Measurements from ENCODE around the gene DYNLT2. TPM values are rescaled to one million over a fixed set of nuclear protein-coding genes. Genes with fewer than 3 reads are reported as not detected.

Gene DYNLT2
- total and polyA plus RNA-seq, 2 of the 13 experiments (the other 11 are each of a cell fraction or from before 2014, with no cell fraction given) = 2.1 to 4.3 TPM

- TF ChIP-seq, protein P1, sequence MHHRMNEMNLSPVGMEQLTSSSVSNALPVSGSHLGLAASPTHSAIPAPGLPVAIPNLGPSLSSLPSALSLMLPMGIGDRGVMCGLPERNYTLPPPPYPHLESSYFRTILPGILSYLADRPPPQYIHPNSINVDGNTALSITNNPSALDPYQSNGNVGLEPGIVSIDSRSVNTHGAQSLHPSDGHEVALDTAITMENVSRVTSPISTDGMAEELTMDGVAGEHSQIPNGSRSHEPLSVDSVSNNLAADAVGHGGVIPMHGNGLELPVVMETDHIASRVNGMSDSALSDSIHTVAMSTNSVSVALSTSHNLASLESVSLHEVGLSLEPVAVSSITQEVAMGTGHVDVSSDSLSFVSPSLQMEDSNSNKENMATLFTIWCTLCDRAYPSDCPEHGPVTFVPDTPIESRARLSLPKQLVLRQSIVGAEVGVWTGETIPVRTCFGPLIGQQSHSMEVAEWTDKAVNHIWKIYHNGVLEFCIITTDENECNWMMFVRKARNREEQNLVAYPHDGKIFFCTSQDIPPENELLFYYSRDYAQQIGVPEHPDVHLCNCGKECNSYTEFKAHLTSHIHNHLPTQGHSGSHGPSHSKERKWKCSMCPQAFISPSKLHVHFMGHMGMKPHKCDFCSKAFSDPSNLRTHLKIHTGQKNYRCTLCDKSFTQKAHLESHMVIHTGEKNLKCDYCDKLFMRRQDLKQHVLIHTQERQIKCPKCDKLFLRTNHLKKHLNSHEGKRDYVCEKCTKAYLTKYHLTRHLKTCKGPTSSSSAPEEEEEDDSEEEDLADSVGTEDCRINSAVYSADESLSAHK (CRISPR knock-in tag; IDR thresholded peaks at IDR 0.05; ENCODE audit: borderline replicate concordance) = no peak
- no peak for TF ChIP-seq SUZ12 (IDR thresholded peaks at IDR 0.05; ENCODE audit: low read depth, low read length)
- TF ChIP-seq, protein P2, sequence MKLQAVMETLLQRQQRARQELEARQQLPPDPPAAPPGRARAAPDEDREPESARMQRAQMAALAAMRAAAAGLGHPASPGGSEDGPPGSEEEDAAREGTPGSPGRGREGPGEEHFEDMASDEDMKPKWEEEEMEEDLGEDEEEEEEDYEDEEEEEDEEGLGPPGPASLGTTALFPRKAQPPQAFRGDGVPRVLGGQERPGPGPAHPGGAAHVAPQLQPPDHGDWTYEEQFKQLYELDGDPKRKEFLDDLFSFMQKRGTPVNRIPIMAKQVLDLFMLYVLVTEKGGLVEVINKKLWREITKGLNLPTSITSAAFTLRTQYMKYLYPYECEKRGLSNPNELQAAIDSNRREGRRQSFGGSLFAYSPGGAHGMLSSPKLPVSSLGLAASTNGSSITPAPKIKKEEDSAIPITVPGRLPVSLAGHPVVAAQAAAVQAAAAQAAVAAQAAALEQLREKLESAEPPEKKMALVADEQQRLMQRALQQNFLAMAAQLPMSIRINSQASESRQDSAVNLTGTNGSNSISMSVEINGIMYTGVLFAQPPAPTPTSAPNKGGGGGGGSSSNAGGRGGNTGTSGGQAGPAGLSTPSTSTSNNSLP (IDR thresholded peaks at IDR 0.05; ENCODE audit: low read depth, low read length) = 0 out of 2 replicates have a peak, but pooled peaks have one; percentile 35
- no peak for TF ChIP-seq JARID2 (CRISPR knock-in tag; IDR thresholded peaks at IDR 0.05; ENCODE audit: insufficient replicate concordance)
- TF ChIP-seq, protein P3, sequence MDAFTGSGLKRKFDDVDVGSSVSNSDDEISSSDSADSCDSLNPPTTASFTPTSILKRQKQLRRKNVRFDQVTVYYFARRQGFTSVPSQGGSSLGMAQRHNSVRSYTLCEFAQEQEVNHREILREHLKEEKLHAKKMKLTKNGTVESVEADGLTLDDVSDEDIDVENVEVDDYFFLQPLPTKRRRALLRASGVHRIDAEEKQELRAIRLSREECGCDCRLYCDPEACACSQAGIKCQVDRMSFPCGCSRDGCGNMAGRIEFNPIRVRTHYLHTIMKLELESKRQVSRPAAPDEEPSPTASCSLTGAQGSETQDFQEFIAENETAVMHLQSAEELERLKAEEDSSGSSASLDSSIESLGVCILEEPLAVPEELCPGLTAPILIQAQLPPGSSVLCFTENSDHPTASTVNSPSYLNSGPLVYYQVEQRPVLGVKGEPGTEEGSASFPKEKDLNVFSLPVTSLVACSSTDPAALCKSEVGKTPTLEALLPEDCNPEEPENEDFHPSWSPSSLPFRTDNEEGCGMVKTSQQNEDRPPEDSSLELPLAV (CRISPR knock-in tag; conservative IDR thresholded peaks at IDR 0.05; ENCODE audit: low read depth) = no peak
- TF ChIP-seq ZNF143 (CRISPR knock-in tag; IDR thresholded peaks at IDR 0.05) = no peak; the same call in 1 of the 2 replicates
- no peak for TF ChIP-seq ZBTB10 (CRISPR knock-in tag; IDR thresholded peaks at IDR 0.05; ENCODE audit: borderline replicate concordance)
- TF ChIP-seq DNMT3B (CRISPR knock-in tag; conservative IDR thresholded peaks at IDR 0.05) = no peak; the same call in 1 of the 2 replicates
- TF ChIP-seq BRF2 (CRISPR knock-in tag; IDR thresholded peaks at IDR 0.05) = peak; percentile 82; the same call in 1 of the 2 replicates
- TF ChIP-seq SIN3A (IDR thresholded peaks at IDR 0.05; ENCODE audit: borderline replicate concordance, low read depth, low read length) = 0 out of 2 replicates have a peak, but pooled peaks have one; percentile 56
- no peak for TF ChIP-seq ZNF446 (CRISPR knock-in tag; IDR thresholded peaks at IDR 0.05)
- TF ChIP-seq MAF1 (CRISPR knock-in tag; IDR thresholded peaks at IDR 0.05; ENCODE audit: borderline replicate concordance) = 0 out of 2 replicates have a peak, but pooled peaks have one; percentile 62
- TF ChIP-seq ZNF282 (IDR thresholded peaks at IDR 0.05; ENCODE audit: partially characterized antibody) = no peak
- TF ChIP-seq, protein P4, sequence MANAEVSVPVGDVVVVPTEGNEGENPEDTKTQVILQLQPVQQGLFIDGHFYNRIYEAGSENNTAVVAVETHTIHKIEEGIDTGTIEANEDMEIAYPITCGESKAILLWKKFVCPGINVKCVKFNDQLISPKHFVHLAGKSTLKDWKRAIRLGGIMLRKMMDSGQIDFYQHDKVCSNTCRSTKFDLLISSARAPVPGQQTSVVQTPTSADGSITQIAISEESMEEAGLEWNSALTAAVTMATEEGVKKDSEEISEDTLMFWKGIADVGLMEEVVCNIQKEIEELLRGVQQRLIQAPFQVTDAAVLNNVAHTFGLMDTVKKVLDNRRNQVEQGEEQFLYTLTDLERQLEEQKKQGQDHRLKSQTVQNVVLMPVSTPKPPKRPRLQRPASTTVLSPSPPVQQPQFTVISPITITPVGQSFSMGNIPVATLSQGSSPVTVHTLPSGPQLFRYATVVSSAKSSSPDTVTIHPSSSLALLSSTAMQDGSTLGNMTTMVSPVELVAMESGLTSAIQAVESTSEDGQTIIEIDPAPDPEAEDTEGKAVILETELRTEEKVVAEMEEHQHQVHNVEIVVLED (CRISPR knock-in tag; IDR thresholded peaks at IDR 0.05; ENCODE audit: borderline replicate concordance) = peak; percentile 80; the same call in 1 of the 2 replicates
Observed at GRCh38 chr6:169789944-169790927, 38.9 kb upstream of the DYNLT2 start (continued).

Data from HepG2 (cell line).